ENCODE measurements around the gene TSR3.

The TSR3 gene

DNA sequence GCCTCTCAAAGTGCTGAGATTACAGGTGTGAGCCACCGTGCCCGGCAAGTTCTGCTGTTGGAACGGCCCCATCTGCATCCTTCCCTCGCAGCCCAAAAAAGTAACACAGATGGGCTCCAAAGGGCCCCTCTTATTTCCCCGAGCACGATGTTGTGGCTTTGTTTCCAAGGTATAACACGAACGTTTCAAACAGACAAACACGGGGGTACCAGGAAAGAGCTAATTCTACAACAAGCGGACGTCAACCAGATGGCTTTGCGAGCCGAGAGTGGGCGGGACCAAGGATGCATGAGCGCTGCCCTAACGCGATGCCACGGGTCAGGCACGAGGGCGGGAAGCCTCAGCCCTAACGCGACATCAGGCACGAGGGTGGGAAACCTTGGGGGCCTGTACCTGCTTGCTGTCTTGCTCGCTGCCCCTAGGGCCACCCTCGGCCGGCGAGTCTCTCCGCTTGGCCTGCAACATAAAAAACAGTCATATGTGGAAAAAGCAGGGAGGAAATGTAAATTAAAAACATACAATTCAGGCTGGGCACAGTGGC, 38.6 kb upstream of the TSR3 start:
- no peaks in the 10 kb centered on the region for H3K27me3 ChIP-seq (ENCODE audit: control insufficient read depth, low read length)
- no peaks in the 10 kb centered on the region for H3K9me2 ChIP-seq (replicated peaks; ENCODE audit: control insufficient read depth, low read length)
- no peak overlapping the region for H3K4me2 ChIP-seq (ENCODE audit: low read length)
- H3F3A ChIP-seq (ENCODE audit: control insufficient read depth, insufficient read depth) = no peaks in the 10 kb centered on the region
- H3K9me3 ChIP-seq (ENCODE audit: control insufficient read depth, insufficient read depth, low read length) = no peaks in the 10 kb centered on the region
- no peak overlapping the region for H3K27ac ChIP-seq (ENCODE audit: low read depth, low read length)
- TF ChIP-seq, protein P1, sequence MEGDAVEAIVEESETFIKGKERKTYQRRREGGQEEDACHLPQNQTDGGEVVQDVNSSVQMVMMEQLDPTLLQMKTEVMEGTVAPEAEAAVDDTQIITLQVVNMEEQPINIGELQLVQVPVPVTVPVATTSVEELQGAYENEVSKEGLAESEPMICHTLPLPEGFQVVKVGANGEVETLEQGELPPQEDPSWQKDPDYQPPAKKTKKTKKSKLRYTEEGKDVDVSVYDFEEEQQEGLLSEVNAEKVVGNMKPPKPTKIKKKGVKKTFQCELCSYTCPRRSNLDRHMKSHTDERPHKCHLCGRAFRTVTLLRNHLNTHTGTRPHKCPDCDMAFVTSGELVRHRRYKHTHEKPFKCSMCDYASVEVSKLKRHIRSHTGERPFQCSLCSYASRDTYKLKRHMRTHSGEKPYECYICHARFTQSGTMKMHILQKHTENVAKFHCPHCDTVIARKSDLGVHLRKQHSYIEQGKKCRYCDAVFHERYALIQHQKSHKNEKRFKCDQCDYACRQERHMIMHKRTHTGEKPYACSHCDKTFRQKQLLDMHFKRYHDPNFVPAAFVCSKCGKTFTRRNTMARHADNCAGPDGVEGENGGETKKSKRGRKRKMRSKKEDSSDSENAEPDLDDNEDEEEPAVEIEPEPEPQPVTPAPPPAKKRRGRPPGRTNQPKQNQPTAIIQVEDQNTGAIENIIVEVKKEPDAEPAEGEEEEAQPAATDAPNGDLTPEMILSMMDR (IDR thresholded peaks at IDR 0.05; ENCODE audit: low read depth, low read length, poor library complexity, severe bottlenecking) = no peak
- TF ChIP-seq EZH2phosphoT487 (IDR thresholded peaks at IDR 0.05; ENCODE audit: borderline replicate concordance, low read length) = no peak
- no peaks in the 10 kb centered on the region for H4K20me1 ChIP-seq (ENCODE audit: control insufficient read depth, insufficient read depth, low read depth, low read length)
- no peaks in the 10 kb centered on the region for H3K79me2 ChIP-seq (ENCODE audit: control insufficient read depth, low read length)
- no peaks in the 10 kb centered on the region for H3K36me3 ChIP-seq (ENCODE audit: control insufficient read depth, low read length)
- no peak overlapping the region for H3K4me3 ChIP-seq (ENCODE audit: low read length)
- no peaks in the 10 kb centered on the region; the same call in 1 of the 2 replicates for H3K4me1 ChIP-seq (ENCODE audit: control insufficient read depth, low read length)

DNA sequence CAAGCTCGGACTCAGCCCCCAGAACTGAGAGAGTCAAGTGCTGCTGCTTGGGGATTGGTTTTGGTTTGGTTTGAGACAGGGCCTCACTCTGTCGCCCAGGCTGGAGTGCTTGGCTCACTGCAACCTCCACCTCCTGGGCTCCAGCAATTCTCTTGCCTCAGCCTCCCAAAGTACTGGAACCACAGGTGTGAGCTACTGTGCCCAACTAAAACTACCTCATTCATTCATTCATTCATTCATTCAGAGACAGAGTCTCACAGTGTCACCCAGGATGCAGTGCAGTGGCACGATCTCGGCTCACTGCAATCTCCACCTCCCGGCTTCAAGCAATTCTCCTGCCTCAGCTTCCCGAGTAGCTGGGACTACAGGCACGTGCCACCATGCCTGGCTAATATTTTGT, 38.1 kb upstream of the TSR3 start:
- Histone ChIP-seq H3K27ac (ENCODE audit: low read depth, low read length) (no peak overlapping the region), H3K9me2 (replicated peaks; ENCODE audit: control insufficient read depth, low read length) (no peaks in the 10 kb centered on the region), H3K79me2 (ENCODE audit: control insufficient read depth, low read length) (no peaks in the 10 kb centered on the region), H3K4me1 (ENCODE audit: control insufficient read depth, low read length) (no peaks in the 10 kb centered on the region; the same call in 1 of the 2 replicates), H3K27me3 (ENCODE audit: control insufficient read depth, low read length) (no peaks in the 10 kb centered on the region), H4K20me1 (ENCODE audit: control insufficient read depth, insufficient read depth, low read depth, low read length) (no peaks in the 10 kb centered on the region), H3K36me3 (ENCODE audit: control insufficient read depth, low read length) (no peaks in the 10 kb centered on the region), H3K4me3 (ENCODE audit: low read length) (no peak overlapping the region), H3K9me3 (ENCODE audit: control insufficient read depth, insufficient read depth, low read length) (no peaks in the 10 kb centered on the region), H3K4me2 (ENCODE audit: low read length) (no peak overlapping the region), H3F3A (ENCODE audit: control insufficient read depth, insufficient read depth) (no peaks in the 10 kb centered on the region)
- TF ChIP-seq EZH2phosphoT487 (IDR thresholded peaks at IDR 0.05; ENCODE audit: borderline replicate concordance, low read length) = no peak
- TF ChIP-seq, protein P1 (IDR thresholded peaks at IDR 0.05; ENCODE audit: low read depth, low read length, poor library complexity, severe bottlenecking) = no peak

DNA sequence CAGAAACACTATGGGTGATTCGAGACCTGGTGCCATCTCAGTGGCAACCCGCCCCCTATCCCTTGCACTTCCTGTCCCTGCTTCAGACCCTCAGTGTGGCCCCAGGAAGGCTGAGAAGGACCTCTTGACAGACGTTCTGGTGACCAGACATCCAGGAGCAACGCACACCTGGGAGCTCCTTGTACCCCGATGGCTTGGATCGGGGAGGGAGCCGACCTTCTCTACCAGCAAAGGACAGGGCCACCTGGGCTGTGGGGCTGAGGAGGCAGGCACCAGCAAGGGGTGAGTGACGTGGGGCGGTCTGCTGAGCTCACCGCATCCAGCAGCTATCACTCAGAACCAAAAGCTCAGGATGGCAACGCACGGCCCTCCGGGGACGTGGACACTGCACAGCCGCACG, 35.7 kb upstream of the TSR3 start:
- H3K9me2 ChIP-seq (replicated peaks; ENCODE audit: control insufficient read depth, low read length) = no peaks in the 10 kb centered on the region
- no peak overlapping the region for H3K4me2 ChIP-seq (ENCODE audit: low read length)
- no peaks in the 10 kb centered on the region for H3K9me3 ChIP-seq (ENCODE audit: control insufficient read depth, insufficient read depth, low read length)
- H3K27me3 ChIP-seq (ENCODE audit: control insufficient read depth, low read length) = no peaks in the 10 kb centered on the region
- no peaks in the 10 kb centered on the region for H3K79me2 ChIP-seq (ENCODE audit: control insufficient read depth, low read length)
- TF ChIP-seq EZH2phosphoT487 (IDR thresholded peaks at IDR 0.05; ENCODE audit: borderline replicate concordance, low read length) = no peak
- TF ChIP-seq, protein P1 (IDR thresholded peaks at IDR 0.05; ENCODE audit: low read depth, low read length, poor library complexity, severe bottlenecking) = no peak
- no peaks in the 10 kb centered on the region; the same call in 1 of the 2 replicates for H3K4me1 ChIP-seq (ENCODE audit: control insufficient read depth, low read length)
- no peak overlapping the region for H3K4me3 ChIP-seq (ENCODE audit: low read length)
- H3K36me3 ChIP-seq (ENCODE audit: control insufficient read depth, low read length) = no peaks in the 10 kb centered on the region
- H3K27ac ChIP-seq (ENCODE audit: low read depth, low read length) = no peak overlapping the region
- H3F3A ChIP-seq (ENCODE audit: control insufficient read depth, insufficient read depth) = no peaks in the 10 kb centered on the region
- H4K20me1 ChIP-seq (ENCODE audit: control insufficient read depth, insufficient read depth, low read depth, low read length) = no peaks in the 10 kb centered on the region
